Measurements from ENCODE around the gene ARHGAP29. TPM values are rescaled to one million over a fixed set of nuclear protein-coding genes. Genes with fewer than 3 reads are reported as not detected.

ARHGAP29 gene
- total RNA-seq, 1 donor from 2014 or later = 27.3 TPM

GRCh38 chr1:94265011-94265422, 27.6 kb upstream of the ARHGAP29 start:
- no peak overlapping the region for H3K4me3 ChIP-seq
- no peaks in the 10 kb centered on the region for H3K36me3 ChIP-seq
- TF ChIP-seq, protein P1, sequence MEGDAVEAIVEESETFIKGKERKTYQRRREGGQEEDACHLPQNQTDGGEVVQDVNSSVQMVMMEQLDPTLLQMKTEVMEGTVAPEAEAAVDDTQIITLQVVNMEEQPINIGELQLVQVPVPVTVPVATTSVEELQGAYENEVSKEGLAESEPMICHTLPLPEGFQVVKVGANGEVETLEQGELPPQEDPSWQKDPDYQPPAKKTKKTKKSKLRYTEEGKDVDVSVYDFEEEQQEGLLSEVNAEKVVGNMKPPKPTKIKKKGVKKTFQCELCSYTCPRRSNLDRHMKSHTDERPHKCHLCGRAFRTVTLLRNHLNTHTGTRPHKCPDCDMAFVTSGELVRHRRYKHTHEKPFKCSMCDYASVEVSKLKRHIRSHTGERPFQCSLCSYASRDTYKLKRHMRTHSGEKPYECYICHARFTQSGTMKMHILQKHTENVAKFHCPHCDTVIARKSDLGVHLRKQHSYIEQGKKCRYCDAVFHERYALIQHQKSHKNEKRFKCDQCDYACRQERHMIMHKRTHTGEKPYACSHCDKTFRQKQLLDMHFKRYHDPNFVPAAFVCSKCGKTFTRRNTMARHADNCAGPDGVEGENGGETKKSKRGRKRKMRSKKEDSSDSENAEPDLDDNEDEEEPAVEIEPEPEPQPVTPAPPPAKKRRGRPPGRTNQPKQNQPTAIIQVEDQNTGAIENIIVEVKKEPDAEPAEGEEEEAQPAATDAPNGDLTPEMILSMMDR (IDR thresholded peaks at IDR 0.05) = no peak
- TF ChIP-seq POLR2A (IDR thresholded peaks at IDR 0.05) (no peak), POLR2AphosphoS5 (IDR thresholded peaks at IDR 0.05; ENCODE audit: insufficient read depth in 1 of 2, low read depth in 1 of 2) (no peak)
- no peaks in the 10 kb centered on the region for H3K9me3 ChIP-seq
- intact Hi-C loops (cut with DNase I) = no loop called here
- no peak overlapping the region for H3K27ac ChIP-seq
- peaks cover 16% of the 10 kb centered on the region for H3K4me1 ChIP-seq
- DNase-seq (ENCODE audit: extremely low spot score in 2 of 2) = no peak
- H3K27me3 ChIP-seq = no peaks in the 10 kb centered on the region

GRCh38 chr1:94260635-94261387, 23.4 kb upstream of the ARHGAP29 start:
- Histone ChIP-seq H3K9me3 (no peaks in the 10 kb centered on the region), H3K27me3 (no peaks in the 10 kb centered on the region), H3K4me3 (no peak overlapping the region), H3K36me3 (no peaks in the 10 kb centered on the region), H3K4me1 (peaks cover 23% of the 10 kb centered on the region), H3K27ac (no peak overlapping the region)
- TF ChIP-seq POLR2AphosphoS5 (IDR thresholded peaks at IDR 0.05; ENCODE audit: insufficient read depth in 1 of 2, low read depth in 1 of 2) = no peak
- TF ChIP-seq, protein P1 (IDR thresholded peaks at IDR 0.05) = no peak
- TF ChIP-seq POLR2A (IDR thresholded peaks at IDR 0.05) = no peak
- intact Hi-C loops (cut with DNase I) = no loop called here
- DNase-seq (ENCODE audit: extremely low spot score in 2 of 2) = no peak

DNA sequence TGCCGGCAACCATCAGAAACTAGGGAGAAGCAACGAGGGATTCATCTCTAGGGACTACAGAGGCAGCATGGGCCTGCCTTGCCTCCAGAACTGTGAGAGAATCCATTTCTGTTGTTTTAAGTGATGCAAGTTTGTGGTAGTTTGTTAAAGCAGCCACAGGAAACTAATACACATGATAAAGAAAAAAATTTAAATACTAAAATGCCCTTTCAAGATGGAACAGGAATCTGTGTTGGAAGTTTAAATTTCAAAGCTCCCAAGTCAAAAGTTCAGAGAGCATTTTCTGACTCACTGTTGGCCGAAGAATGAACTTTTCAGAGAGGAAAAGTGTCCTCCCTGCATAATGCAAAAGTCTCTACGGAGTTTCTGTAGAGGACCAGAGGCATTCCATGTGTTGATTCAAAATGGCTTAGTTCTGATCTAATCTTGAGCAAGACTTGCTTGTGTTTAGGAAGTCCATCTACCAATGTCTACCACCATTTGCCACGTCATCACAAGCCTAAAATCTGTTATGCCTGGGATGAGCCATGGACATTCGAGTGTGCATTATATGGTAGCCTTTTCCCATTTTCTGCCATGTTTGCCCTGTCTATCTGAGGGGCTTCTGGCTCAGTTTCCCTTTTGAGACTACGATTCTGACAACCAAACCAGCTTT, 22.4 kb upstream of the ARHGAP29 start:
- Histone ChIP-seq H3K36me3 (no peaks in the 10 kb centered on the region), H3K4me3 (no peak overlapping the region), H3K9me3 (no peaks in the 10 kb centered on the region), H3K27me3 (no peaks in the 10 kb centered on the region), H3K27ac (no peak overlapping the region), H3K4me1 (peaks cover 13% of the 10 kb centered on the region)
- intact Hi-C loops (cut with DNase I) = no loop called here
- DNase-seq (ENCODE audit: extremely low spot score in 2 of 2) = no peak
- TF ChIP-seq POLR2AphosphoS5 (IDR thresholded peaks at IDR 0.05; ENCODE audit: insufficient read depth in 1 of 2, low read depth in 1 of 2) (no peak), POLR2A (IDR thresholded peaks at IDR 0.05) (no peak)
- TF ChIP-seq, protein P1 (IDR thresholded peaks at IDR 0.05) = no peak

- Histone ChIP-seq H3K36me3 (no peaks in the 10 kb centered on the region), H3K4me3 (no peak overlapping the region), H3K27me3 (no peaks in the 10 kb centered on the region), H3K27ac (no peak overlapping the region), H3K9me3 (no peaks in the 10 kb centered on the region), H3K4me1 (peaks cover 12% of the 10 kb centered on the region)
- no peak for TF ChIP-seq POLR2A (IDR thresholded peaks at IDR 0.05)
- TF ChIP-seq, protein P1 (IDR thresholded peaks at IDR 0.05) = no peak
- DNase-seq (ENCODE audit: extremely low spot score in 2 of 2) = no peak
- intact Hi-C loops (cut with DNase I) = no loop called here
These were observed 21.5 kb upstream of the ARHGAP29 start for GRCh38 chr1:94258873-94259331.

- Histone ChIP-seq H3K36me3 (no peaks in the 10 kb centered on the region), H3K9me3 (no peaks in the 10 kb centered on the region), H3K27ac (no peak overlapping the region), H3K4me1 (peaks cover 12% of the 10 kb centered on the region), H3K4me3 (no peak overlapping the region), H3K27me3 (no peaks in the 10 kb centered on the region)
- TF ChIP-seq POLR2AphosphoS5 (IDR thresholded peaks at IDR 0.05; ENCODE audit: insufficient read depth in 1 of 2, low read depth in 1 of 2) (no peak), POLR2A (IDR thresholded peaks at IDR 0.05) (no peak)
- TF ChIP-seq, protein P1 (IDR thresholded peaks at IDR 0.05) = no peak
- no peak for DNase-seq (ENCODE audit: extremely low spot score in 2 of 2)
- intact Hi-C loops (cut with DNase I) = no loop called here
These were observed 20.1 kb upstream of the ARHGAP29 start for GRCh38 chr1:94257444-94257843.

Data from vagina (tissue), 2 donors.